ENCODE measurements around the gene VSTM2B. TPM values are rescaled to one million over a fixed set of nuclear protein-coding genes. Genes with fewer than 3 reads are reported as not detected.

The VSTM2B gene
- polyA plus RNA-seq, 1 donor: 8.3 TPM

DNA sequence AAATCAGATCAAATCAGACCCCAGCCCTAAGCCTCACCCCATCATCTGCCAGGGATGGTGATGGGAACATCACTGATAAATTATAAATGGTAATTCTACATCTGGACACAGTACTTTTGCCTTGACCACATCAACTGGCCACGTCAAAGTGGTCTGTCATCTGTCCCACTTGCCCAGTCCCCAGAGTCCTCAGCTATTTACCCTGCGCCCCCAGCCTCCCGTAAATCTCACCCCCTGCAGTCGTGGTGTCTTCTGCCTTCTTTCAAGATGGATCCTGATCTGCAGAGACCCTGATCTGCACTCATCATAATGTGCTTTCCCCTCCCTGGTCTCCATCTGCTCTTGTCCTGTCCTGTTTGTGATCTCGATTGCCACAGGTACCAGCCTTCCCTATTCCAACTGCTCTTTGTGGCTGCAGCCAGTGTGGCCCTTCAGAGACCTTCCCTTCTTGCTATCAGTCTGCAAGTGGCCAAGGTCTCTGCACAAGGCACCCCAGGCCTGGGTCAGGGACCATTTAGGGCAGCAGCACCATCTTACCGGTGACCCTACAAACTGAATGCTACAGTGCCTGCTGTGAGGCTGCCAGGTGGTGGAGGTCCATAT lies 53.6 kb downstream of the VSTM2B start:
- H3K36me3 ChIP-seq (ENCODE audit: control insufficient read depth, insufficient read depth, low read length): no peaks in the 10 kb centered on the region
- 90% methylated on average over 2 of the region's 6 CpGs for WGBS (ENCODE audit: insufficient coverage, low lambda C conversion rate)
- H3K9me3 ChIP-seq (ENCODE audit: control insufficient read depth, low read depth, low read length): no peaks in the 10 kb centered on the region
- no peaks in the 10 kb centered on the region for H3K4me1 ChIP-seq (ENCODE audit: control insufficient read depth, insufficient read depth, low read length)
- no peak overlapping the region for H3K27ac ChIP-seq (ENCODE audit: low read length)
- DNase-seq: no peak
- peaks cover 32% of the 10 kb centered on the region for H3K27me3 ChIP-seq (ENCODE audit: control insufficient read depth, insufficient read depth, low read length)
- H3K4me3 ChIP-seq (ENCODE audit: low read length): no peak overlapping the region

DNA sequence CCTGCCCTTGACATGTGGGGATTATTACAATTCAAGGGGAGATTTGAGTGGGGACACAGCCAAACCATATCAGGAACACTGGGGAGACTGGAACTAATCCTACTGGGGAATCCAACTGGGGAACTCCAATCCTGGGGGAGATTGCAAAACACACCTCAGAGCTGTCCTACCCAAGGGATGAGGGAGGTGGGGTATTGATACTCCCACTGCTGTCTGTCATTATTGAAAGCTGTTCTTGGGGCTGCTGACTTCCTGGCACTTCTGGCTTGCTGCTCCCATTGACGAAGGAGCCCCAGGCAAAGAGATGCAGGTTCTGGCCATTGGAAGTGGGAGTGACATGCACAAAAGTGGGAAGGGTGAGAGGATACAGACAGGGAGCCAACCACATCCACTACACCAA lies 55.6 kb downstream of the VSTM2B start:
- Histone ChIP-seq H3K27ac (ENCODE audit: low read length) (no peak overlapping the region), H3K9me3 (ENCODE audit: control insufficient read depth, low read depth, low read length) (no peaks in the 10 kb centered on the region), H3K27me3 (ENCODE audit: control insufficient read depth, insufficient read depth, low read length) (peaks cover 16% of the 10 kb centered on the region), H3K4me3 (ENCODE audit: low read length) (no peak overlapping the region), H3K36me3 (ENCODE audit: control insufficient read depth, insufficient read depth, low read length) (no peaks in the 10 kb centered on the region), H3K4me1 (ENCODE audit: control insufficient read depth, insufficient read depth, low read length) (no peaks in the 10 kb centered on the region)
- no CpG with 5 or more reads among the region's 1 CpG for WGBS (ENCODE audit: insufficient coverage, low lambda C conversion rate)
- no peak for DNase-seq

GRCh38 chr19:29583196-29583999 lies 57.6 kb downstream of the VSTM2B start:
- H3K9me3 ChIP-seq (ENCODE audit: control insufficient read depth, low read depth, low read length): no peaks in the 10 kb centered on the region
- no peak overlapping the region for H3K4me3 ChIP-seq (ENCODE audit: low read length)
- H3K36me3 ChIP-seq (ENCODE audit: control insufficient read depth, insufficient read depth, low read length): no peaks in the 10 kb centered on the region
- DNase-seq: no peak
- H3K4me1 ChIP-seq (ENCODE audit: control insufficient read depth, insufficient read depth, low read length): no peaks in the 10 kb centered on the region
- H3K27me3 ChIP-seq (ENCODE audit: control insufficient read depth, insufficient read depth, low read length): peaks cover 2% of the 10 kb centered on the region
- H3K27ac ChIP-seq (ENCODE audit: low read length): no peak overlapping the region
- WGBS (ENCODE audit: insufficient coverage, low lambda C conversion rate): 71% methylated on average over 1 of the region's 1 CpG

- H3K27ac ChIP-seq (ENCODE audit: low read length): no peak overlapping the region
- no peaks in the 10 kb centered on the region for H3K9me3 ChIP-seq (ENCODE audit: control insufficient read depth, low read depth, low read length)
- no CpG with 5 or more reads among the region's 2 CpGs for WGBS (ENCODE audit: insufficient coverage, low lambda C conversion rate)
- no peak for DNase-seq
- H3K4me3 ChIP-seq (ENCODE audit: low read length): no peak overlapping the region
- no peaks in the 10 kb centered on the region for H3K4me1 ChIP-seq (ENCODE audit: control insufficient read depth, insufficient read depth, low read length)
- H3K27me3 ChIP-seq (ENCODE audit: control insufficient read depth, insufficient read depth, low read length): peaks cover 8% of the 10 kb centered on the region
- H3K36me3 ChIP-seq (ENCODE audit: control insufficient read depth, insufficient read depth, low read length): no peaks in the 10 kb centered on the region
Measured at GRCh38 chr19:29586401-29586800, 60.6 kb downstream of the VSTM2B start.

DNA sequence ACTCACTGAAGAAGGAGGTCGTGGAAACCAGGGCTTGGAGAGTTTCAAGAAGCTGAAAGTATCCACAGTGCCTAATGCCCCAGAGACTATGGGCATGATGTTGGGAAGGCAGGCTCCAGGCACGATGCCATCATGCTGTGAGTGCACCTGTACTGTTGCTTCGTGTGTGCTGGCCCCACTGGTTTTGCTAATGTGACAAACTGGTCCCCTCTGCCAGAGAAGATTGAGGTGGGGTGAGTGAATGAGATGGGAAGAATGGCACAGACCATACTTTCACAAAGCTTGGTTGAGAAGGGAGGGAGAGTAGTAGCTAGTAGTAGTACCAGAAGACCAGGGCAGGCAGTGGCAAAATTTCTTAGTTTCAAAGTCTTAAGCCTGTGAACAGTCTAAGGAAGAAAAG lies 61.3 kb downstream of the VSTM2B start:
- Histone ChIP-seq H3K4me3 (ENCODE audit: low read length) (no peak overlapping the region), H3K27ac (ENCODE audit: low read length) (no peak overlapping the region), H3K27me3 (ENCODE audit: control insufficient read depth, insufficient read depth, low read length) (peaks cover 12% of the 10 kb centered on the region), H3K9me3 (ENCODE audit: control insufficient read depth, low read depth, low read length) (no peaks in the 10 kb centered on the region), H3K36me3 (ENCODE audit: control insufficient read depth, insufficient read depth, low read length) (no peaks in the 10 kb centered on the region), H3K4me1 (ENCODE audit: control insufficient read depth, insufficient read depth, low read length) (no peaks in the 10 kb centered on the region)
- no peak for DNase-seq
- 83% methylated on average over 2 of the region's 3 CpGs for WGBS (ENCODE audit: insufficient coverage, low lambda C conversion rate)

GRCh38 chr19:29587518-29587986 lies 61.8 kb downstream of the VSTM2B start:
- no peaks in the 10 kb centered on the region for H3K36me3 ChIP-seq (ENCODE audit: control insufficient read depth, insufficient read depth, low read length)
- DNase-seq: peak in 1 of 2 donors; percentile 41
- H3K4me1 ChIP-seq (ENCODE audit: control insufficient read depth, insufficient read depth, low read length): no peaks in the 10 kb centered on the region
- peaks cover 17% of the 10 kb centered on the region for H3K27me3 ChIP-seq (ENCODE audit: control insufficient read depth, insufficient read depth, low read length)
- H3K27ac ChIP-seq (ENCODE audit: low read length): no peak overlapping the region
- H3K9me3 ChIP-seq (ENCODE audit: control insufficient read depth, low read depth, low read length): no peaks in the 10 kb centered on the region
- no peak overlapping the region for H3K4me3 ChIP-seq (ENCODE audit: low read length)
- no CpG with 5 or more reads among the region's 2 CpGs for WGBS (ENCODE audit: insufficient coverage, low lambda C conversion rate)

DNA sequence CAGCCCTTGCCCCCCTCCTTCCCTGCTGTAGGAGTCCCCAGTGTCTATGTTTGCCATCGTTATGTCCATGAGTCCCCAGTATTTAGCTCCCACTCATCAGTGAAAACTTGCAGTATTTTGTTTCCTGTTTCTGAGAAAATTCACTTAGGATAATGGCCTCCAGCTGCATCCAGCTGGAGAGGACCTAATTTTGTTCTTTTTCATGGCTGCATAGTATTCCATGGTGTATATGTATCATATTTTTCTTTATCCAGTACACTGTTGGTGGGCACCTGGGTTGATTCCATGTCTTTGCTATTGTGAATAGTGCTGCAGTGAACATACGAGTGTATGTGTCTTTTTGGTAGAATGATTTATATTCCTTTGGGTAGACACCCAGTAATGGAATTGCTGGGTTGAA lies 62.3 kb downstream of the VSTM2B start:
- H3K4me1 ChIP-seq (ENCODE audit: control insufficient read depth, insufficient read depth, low read length): no peaks in the 10 kb centered on the region
- H3K27ac ChIP-seq (ENCODE audit: low read length): no peak overlapping the region
- no peak for DNase-seq
- no peaks in the 10 kb centered on the region for H3K36me3 ChIP-seq (ENCODE audit: control insufficient read depth, insufficient read depth, low read length)
- WGBS (ENCODE audit: insufficient coverage, low lambda C conversion rate): no CpG with 5 or more reads among the region's 2 CpGs
- no peak overlapping the region for H3K4me3 ChIP-seq (ENCODE audit: low read length)
- peaks cover 20% of the 10 kb centered on the region for H3K27me3 ChIP-seq (ENCODE audit: control insufficient read depth, insufficient read depth, low read length)
- no peaks in the 10 kb centered on the region for H3K9me3 ChIP-seq (ENCODE audit: control insufficient read depth, low read depth, low read length)

GRCh38 chr19:29590278-29590677 lies 64.5 kb downstream of the VSTM2B start:
- H3K9me3 ChIP-seq (ENCODE audit: control insufficient read depth, low read depth, low read length): no peaks in the 10 kb centered on the region
- no peaks in the 10 kb centered on the region for H3K4me1 ChIP-seq (ENCODE audit: control insufficient read depth, insufficient read depth, low read length)
- no peaks in the 10 kb centered on the region for H3K36me3 ChIP-seq (ENCODE audit: control insufficient read depth, insufficient read depth, low read length)
- peak in 1 of 2 donors; percentile 25 for DNase-seq
- peaks cover 20% of the 10 kb centered on the region for H3K27me3 ChIP-seq (ENCODE audit: control insufficient read depth, insufficient read depth, low read length)
- H3K27ac ChIP-seq (ENCODE audit: low read length): no peak overlapping the region
- no CpG with 5 or more reads among the region's 5 CpGs for WGBS (ENCODE audit: insufficient coverage, low lambda C conversion rate)
- no peak overlapping the region for H3K4me3 ChIP-seq (ENCODE audit: low read length)

DNA sequence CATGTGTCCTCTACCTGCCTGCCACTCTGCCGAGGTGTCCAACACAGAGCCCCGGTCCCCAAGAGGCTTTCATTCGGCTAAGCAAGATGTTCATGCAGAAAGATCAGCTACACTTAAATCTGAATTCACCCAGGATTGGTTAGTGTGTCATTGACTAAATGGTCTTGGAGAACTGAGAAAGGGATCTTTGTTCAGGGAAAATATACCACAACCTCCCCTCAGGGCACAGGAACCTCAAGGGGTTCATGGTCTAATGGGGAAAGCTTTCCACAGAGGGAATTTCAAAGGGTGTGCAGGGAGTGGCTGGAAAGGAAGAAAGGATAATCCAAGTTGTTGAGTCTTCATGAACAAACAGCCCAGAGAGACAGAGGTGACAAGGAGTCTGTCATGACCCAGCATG lies 65.9 kb downstream of the VSTM2B start:
- Histone ChIP-seq H3K4me3 (ENCODE audit: low read length) (no peak overlapping the region), H3K36me3 (ENCODE audit: control insufficient read depth, insufficient read depth, low read length) (no peaks in the 10 kb centered on the region), H3K27me3 (ENCODE audit: control insufficient read depth, insufficient read depth, low read length) (peaks cover 20% of the 10 kb centered on the region), H3K9me3 (ENCODE audit: control insufficient read depth, low read depth, low read length) (no peaks in the 10 kb centered on the region), H3K4me1 (ENCODE audit: control insufficient read depth, insufficient read depth, low read length) (no peaks in the 10 kb centered on the region), H3K27ac (ENCODE audit: low read length) (no peak overlapping the region)
- no peak for DNase-seq
- WGBS (ENCODE audit: insufficient coverage, low lambda C conversion rate): no CpG with 5 or more reads among the region's 3 CpGs

DNA sequence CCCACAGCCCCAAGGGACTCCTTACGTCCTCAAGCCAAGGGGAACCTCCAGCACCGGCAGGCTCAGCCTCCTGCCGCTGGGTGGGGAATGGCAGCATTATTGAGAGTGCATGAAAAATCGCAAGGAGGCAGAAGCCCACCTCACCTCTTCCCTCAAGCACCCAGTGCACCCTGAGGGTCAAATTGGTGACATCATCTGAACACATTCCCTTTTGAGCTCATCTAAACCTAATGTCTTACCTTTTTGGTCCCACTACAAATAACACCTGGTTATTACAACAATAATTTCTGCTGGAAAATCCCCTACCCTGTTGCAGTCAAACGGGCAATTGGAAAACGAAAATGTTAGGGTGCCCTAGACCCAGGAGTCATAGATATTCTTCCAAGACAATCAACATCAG lies 68.1 kb downstream of the VSTM2B start:
- peaks cover 24% of the 10 kb centered on the region for H3K27me3 ChIP-seq (ENCODE audit: control insufficient read depth, insufficient read depth, low read length)
- no peaks in the 10 kb centered on the region for H3K4me1 ChIP-seq (ENCODE audit: control insufficient read depth, insufficient read depth, low read length)
- no peaks in the 10 kb centered on the region for H3K36me3 ChIP-seq (ENCODE audit: control insufficient read depth, insufficient read depth, low read length)
- no peaks in the 10 kb centered on the region for H3K9me3 ChIP-seq (ENCODE audit: control insufficient read depth, low read depth, low read length)
- H3K27ac ChIP-seq (ENCODE audit: low read length): no peak overlapping the region
- no peak for DNase-seq
- no CpG with 5 or more reads among the region's 6 CpGs for WGBS (ENCODE audit: insufficient coverage, low lambda C conversion rate)
- no peak overlapping the region for H3K4me3 ChIP-seq (ENCODE audit: low read length)
